Endodermal cell (in vitro differentiated cells): Measurements from ENCODE around the gene SCFD2. TPM values are rescaled to one million over a fixed set of nuclear protein-coding genes. Genes with fewer than 3 reads are reported as not detected.
"Not testable (repeated sequence)": the region's sequence is repeated elsewhere in the genome, so short reads cannot be mapped to it uniquely, and the experiment has no call there.

Experiments used
- DNase-seq: peaks from one replicate; pipeline ENCODE4 v3.0.0-alpha.2; 2017
- H3K27ac ChIP-seq: 2 replicates; pipeline ENCODE4 v1.5.1; 2013; ENCODE audit warnings: mild to moderate bottlenecking, low read depth, low read length, moderate library complexity
- H3K27me3 ChIP-seq: 2 replicates; pipeline ENCODE4 v1.6.1; 2013; ENCODE audit warnings: mild to moderate bottlenecking, low read length, moderate library complexity; ENCODE audit not compliant: insufficient read depth, control insufficient read depth, poor library complexity, severe bottlenecking
- H3K36me3 ChIP-seq: 2 replicates; pipeline ENCODE4 v1.7.0; 2013; ENCODE audit warnings: mild to moderate bottlenecking, low read length, moderate library complexity; ENCODE audit not compliant: control insufficient read depth, insufficient read depth
- H3K4me1 ChIP-seq: one replicate; pipeline ENCODE4 v1.7.0; 2013; ENCODE audit warnings: low read length; ENCODE audit not compliant: control insufficient read depth, insufficient read depth
- H3K4me3 ChIP-seq: 2 replicates; pipeline ENCODE4 v1.5.1; 2013; ENCODE audit warnings: mild to moderate bottlenecking, low read length, moderate library complexity
- H3K9ac ChIP-seq: 2 replicates; pipeline ENCODE4 v1.6.1; 2013; ENCODE audit warnings: mild to moderate bottlenecking, low read length, moderate library complexity; ENCODE audit not compliant: poor library complexity, severe bottlenecking; ENCODE audit errors: extremely low read depth
- H3K9me3 ChIP-seq: 2 replicates; pipeline ENCODE4 v1.6.1; 2013; ENCODE audit warnings: mild to moderate bottlenecking, low read length, moderate library complexity; ENCODE audit not compliant: control insufficient read depth
- H3K27ac Mint-ChIP-seq: 2 replicates; pipeline ENCODE4 v1.8.0; 2020; ENCODE audit warnings: mixed read lengths
- H3K27me3 Mint-ChIP-seq: 2 replicates; pipeline ENCODE4 v1.8.0; 2021; ENCODE audit warnings: mild to moderate bottlenecking, mixed read lengths; ENCODE audit not compliant: insufficient read depth
- H3K36me3 Mint-ChIP-seq: 2 replicates; pipeline ENCODE4 v1.8.0; 2020; ENCODE audit warnings: low read depth, mixed read lengths
- H3K4me1 Mint-ChIP-seq: 2 replicates; pipeline ENCODE4 v1.8.0; 2020; ENCODE audit warnings: mixed read lengths
- H3K4me3 Mint-ChIP-seq: 2 replicates; pipeline ENCODE4 v1.8.0; 2020; ENCODE audit warnings: mild to moderate bottlenecking, moderate library complexity, mixed read lengths
- H3K9me3 Mint-ChIP-seq: 2 replicates; pipeline ENCODE4 v1.8.0; 2020; ENCODE audit warnings: mild to moderate bottlenecking, mixed read lengths
- CTCF ChIP-seq: fragments of 200-600 bp; sonication (generic); conservative IDR thresholded peaks from 2 replicates; pipeline ENCODE4 v1.5.0; 2021; ENCODE audit warnings: antibody characterized with exemption, mild to moderate bottlenecking
- WGBS, 2 experiments: methylation state at CpG; one replicate each; pipeline versions ENCODE4 v1.1.5 to v1.1.7; 2013; ENCODE audit warnings: missing lambda C conversion rate in 2 of 2, mixed read lengths in 1 of 2; ENCODE audit not compliant: insufficient coverage in 1 of 2, insufficient read length in 1 of 2; 5-methylcytosine and 5-hydroxymethylcytosine counted together
- total RNA-seq, 2 donors: library from RNA; stranded (reverse); fragmentation: NEBNext Ultra II Directional in 1 of 2; extraction: Animal tissue kit (Norgen Biotek cat#: 25700) in 1 of 2; gene quantifications; 2 replicates in 1 of 2; 3 replicates in 1 of 2; pipeline ENCODE4 v1.2.1, GENCODE V29; 2021

SCFD2 gene
- total RNA-seq, 2 donors from 2014 or later, result 5.7 to 6.5 TPM

GRCh38 chr4:53039741-53040458 lies 326.0 kb downstream of the SCFD2 start:
- no peaks in the 10 kb centered on the region for H3K36me3 ChIP-seq

GRCh38 chr4:53037892-53038291 lies 328.0 kb downstream of the SCFD2 start:
- Mint-ChIP-seq H3K27me3 (no peaks in the 10 kb centered on the region), H3K36me3 (no peaks in the 10 kb centered on the region), H3K27ac (no peak overlapping the region), H3K4me3 (no peak overlapping the region), H3K4me1 (no peaks in the 10 kb centered on the region), H3K9me3 (peaks cover 11% of the 10 kb centered on the region)
- no peak for DNase-seq
- Histone ChIP-seq H3K4me1 (no peaks in the 10 kb centered on the region), H3K27ac (no peak overlapping the region), H3K27me3 (no peaks in the 10 kb centered on the region), H3K9me3 (no peaks in the 10 kb centered on the region), H3K9ac (no peak overlapping the region), H3K36me3 (no peaks in the 10 kb centered on the region), H3K4me3 (no peak overlapping the region)
- 70% methylated on average over 1 of the region's 1 CpG; no CpG with 5 or more reads in 1 of the 2 experiments for WGBS, 2 experiments
- TF ChIP-seq CTCF, result no peak

More at GRCh38 chr4:53039741-53040458, 326.0 kb downstream of the SCFD2 start:
- 95 to 96% methylated on average over 2 to 4 of the region's 4 CpGs for WGBS, 2 experiments
- Mint-ChIP-seq H3K36me3 (no peaks in the 10 kb centered on the region), H3K9me3 (peaks cover 4% of the 10 kb centered on the region), H3K27me3 (no peaks in the 10 kb centered on the region), H3K4me3 (no peak overlapping the region), H3K27ac (no peak overlapping the region), H3K4me1 (no peaks in the 10 kb centered on the region)
- no peak for TF ChIP-seq CTCF
- Histone ChIP-seq H3K27ac (no peak overlapping the region), H3K9me3 (no peaks in the 10 kb centered on the region), H3K27me3 (no peaks in the 10 kb centered on the region), H3K4me3 (no peak overlapping the region), H3K4me1 (no peaks in the 10 kb centered on the region), H3K9ac (no peak overlapping the region)
- no peak for DNase-seq

GRCh38 chr4:53032908-53033307 lies 333.0 kb downstream of the SCFD2 start:
- H3K9me3 Mint-ChIP-seq, result peaks cover 11% of the 10 kb centered on the region
- no CpG with 5 or more reads among the region's 1 CpG for WGBS, 2 experiments

More at GRCh38 chr4:53032908-53033307, 333.0 kb downstream of the SCFD2 start:
- H3K27me3 Mint-ChIP-seq, H3K4me3 Mint-ChIP-seq, H3K36me3 ChIP-seq, H3K27ac Mint-ChIP-seq, H3K27ac ChIP-seq, H3K4me1 ChIP-seq, H3K36me3 Mint-ChIP-seq, H3K4me1 Mint-ChIP-seq, H3K9ac ChIP-seq, H3K9me3 ChIP-seq, H3K4me3 ChIP-seq, DNase-seq, H3K27me3 ChIP-seq: not testable (repeated sequence)
